Dermis blood vessel endothelial cell (primary cell): ENCODE measurements around the gene EIF2S3B. TPM values are rescaled to one million over a fixed set of nuclear protein-coding genes. Genes with fewer than 3 reads are reported as not detected.

Source experiments
- DNase-seq: peaks from one replicate; pipeline ENCODE4 v3.0.0; 2010
- total RNA-seq: library from RNA; depleted of rRNA; stranded (reverse); fragments of >200 nt; gene quantifications from 2 replicates; pipeline ENCODE4 v1.2.3, GENCODE V29; 2014

EIF2S3B gene
- total RNA-seq, 1 donor from 2014 or later = 1.0 TPM

DNA sequence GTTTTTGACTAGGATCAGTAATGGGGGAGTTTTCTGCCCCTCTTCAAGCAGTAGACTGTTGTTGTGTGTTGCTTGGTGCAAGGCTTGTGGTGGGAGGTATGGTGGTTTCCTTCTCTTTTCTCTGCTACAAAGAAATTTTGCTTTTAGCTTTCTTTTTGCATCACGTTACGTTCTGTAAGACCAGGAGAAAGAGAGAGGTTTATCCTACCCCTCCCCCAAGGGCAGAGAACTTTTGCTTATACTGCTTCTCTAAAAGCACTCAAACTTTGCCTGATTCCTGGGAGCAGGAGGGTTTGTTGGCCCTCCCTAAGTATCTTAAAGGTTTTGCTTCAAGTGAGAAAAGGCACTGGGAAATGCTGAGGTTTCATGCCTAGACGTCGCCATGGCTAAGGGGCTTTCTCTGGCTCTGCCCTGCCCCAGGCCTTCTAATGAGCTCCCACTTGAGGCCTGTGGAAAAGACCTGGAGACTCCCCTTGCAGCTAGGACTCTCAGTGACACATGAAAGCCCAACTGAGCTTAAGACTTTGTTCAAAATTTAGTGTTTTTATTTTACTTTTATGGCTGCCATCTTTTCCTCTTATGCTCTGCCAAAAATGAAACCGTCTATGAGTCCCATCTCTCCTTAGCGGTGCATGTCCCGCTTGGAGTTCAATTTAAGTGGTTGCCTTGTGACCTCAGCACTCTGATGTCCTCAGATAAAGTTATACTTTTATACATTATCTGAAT is 49.2 kb downstream of the EIF2S3B start:
- DNase-seq = no peak

- no peak for DNase-seq
Observed at GRCh38 chr12:10557329-10557728, 51.6 kb downstream of the EIF2S3B start.

DNA sequence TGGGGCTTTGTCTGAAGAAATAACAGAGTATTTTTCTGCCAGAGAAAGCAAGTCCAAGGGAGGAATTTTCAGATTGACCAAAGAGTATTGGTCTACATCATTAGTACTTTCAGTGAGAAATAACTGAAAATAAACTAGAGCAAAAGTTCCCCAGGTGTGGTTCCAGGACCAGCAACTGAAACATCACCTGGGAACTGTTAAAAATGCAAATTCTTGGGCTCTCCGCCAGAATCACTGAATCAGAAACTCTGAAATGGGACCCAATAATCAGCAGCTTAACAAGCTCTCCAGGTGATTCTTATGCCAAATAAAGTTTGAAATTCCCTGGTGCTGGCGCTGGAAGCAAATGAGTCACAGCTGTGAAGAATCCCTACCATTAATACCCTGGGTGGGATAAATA is 52.1 kb downstream of the EIF2S3B start:
- no peak for DNase-seq

Other genes starting within 250 kb of the EIF2S3B start
- 0.19 and 0.34 TPM in 2 replicates for gene KLRD1, start 198.0 kb upstream of the EIF2S3B start, total RNA-seq
- not detected in 2 replicates for gene KLRK1, start 115.8 kb upstream of the EIF2S3B start, total RNA-seq
- gene KLRC4, start 96.1 kb upstream of the EIF2S3B start, total RNA-seq = not detected in 2 replicates
- gene KLRC3, start 85.3 kb upstream of the EIF2S3B start, total RNA-seq = not detected in 2 replicates
- gene KLRC2, start 69.9 kb upstream of the EIF2S3B start, total RNA-seq = not detected in 2 replicates
- gene KLRC1, start 52.5 kb upstream of the EIF2S3B start, total RNA-seq = not detected in 2 replicates
- 7.8 and 17.6 TPM in 2 replicates for gene MAGOHB, start 107.7 kb downstream of the EIF2S3B start, total RNA-seq
- 4.6 and 7.9 TPM in 2 replicates for gene STYK1, start 168.2 kb downstream of the EIF2S3B start, total RNA-seq
- 148 and 179 TPM in 2 replicates for gene YBX3, start 217.4 kb downstream of the EIF2S3B start, total RNA-seq